HG02588 (cell line): ENCODE results near the gene SNTG2.

Experiments used
- ATAC-seq: cut with Tn5 transposase; IDR thresholded peaks from one replicate; pipeline ENCODE4 v1.9.1; 2021; ENCODE audit warnings: mild to moderate bottlenecking, moderate library complexity; ENCODE audit not compliant: unreplicated experiment

Gene SNTG2

DNA sequence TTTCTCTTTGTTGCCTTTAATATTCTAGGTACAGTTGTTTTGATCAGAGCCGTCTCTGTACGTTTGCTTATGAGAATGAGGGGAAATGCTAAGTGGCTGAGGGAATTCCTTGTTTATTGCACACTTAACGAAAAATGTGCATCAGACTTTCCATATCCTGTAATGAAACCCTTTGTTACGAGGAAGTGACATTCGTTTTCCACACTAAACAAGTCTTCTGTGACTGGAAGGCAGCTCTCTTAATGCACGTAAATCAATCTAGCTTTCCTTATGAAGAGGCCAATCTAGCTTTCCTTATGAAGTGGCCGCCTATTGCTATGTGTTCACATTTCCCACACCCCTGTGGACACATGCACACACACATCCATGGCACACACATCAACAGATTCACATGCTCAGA lies 186.2 kb downstream of the SNTG2 start:
- ATAC-seq = no peak

DNA sequence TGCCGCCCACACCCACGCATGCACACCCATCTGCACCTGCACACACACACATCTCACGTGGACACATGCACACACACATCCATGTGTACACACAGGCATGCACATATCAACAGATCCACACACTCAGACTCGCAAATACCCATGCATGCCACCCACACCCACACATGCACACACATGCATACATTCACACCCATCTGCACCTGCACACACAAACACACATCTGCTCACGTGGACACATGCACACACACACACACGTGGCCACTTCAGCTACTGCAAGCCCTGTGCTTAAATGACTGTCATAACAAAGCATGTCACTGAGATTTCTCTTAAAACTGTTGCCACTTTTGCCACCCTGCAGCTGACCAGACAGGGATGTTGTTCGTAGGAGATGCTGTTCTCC lies 186.6 kb downstream of the SNTG2 start:
- ATAC-seq = no peak

DNA sequence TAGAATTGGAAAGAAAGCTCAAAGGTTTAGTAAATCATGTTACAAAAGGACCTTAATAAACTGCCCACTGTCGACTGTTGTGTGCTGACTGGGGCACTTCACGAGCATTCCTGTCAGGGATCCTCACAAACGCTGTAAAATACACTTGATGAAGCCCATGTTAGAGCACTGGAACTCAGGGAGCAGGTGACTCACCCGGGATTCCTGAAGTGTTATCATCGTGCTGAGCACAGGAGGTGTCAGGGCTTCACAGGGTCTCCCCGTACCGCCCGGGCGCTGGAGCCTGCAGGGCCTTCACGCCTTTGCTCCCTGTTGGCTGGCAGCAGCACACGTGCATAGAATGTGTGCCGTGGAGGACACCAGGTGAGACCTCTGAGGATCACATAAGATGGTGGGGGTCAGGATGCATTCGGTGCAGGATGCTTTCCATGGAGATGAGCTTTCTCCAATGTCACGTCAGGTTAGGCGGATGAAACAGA lies 187.3 kb downstream of the SNTG2 start:
- ATAC-seq = no peak

DNA sequence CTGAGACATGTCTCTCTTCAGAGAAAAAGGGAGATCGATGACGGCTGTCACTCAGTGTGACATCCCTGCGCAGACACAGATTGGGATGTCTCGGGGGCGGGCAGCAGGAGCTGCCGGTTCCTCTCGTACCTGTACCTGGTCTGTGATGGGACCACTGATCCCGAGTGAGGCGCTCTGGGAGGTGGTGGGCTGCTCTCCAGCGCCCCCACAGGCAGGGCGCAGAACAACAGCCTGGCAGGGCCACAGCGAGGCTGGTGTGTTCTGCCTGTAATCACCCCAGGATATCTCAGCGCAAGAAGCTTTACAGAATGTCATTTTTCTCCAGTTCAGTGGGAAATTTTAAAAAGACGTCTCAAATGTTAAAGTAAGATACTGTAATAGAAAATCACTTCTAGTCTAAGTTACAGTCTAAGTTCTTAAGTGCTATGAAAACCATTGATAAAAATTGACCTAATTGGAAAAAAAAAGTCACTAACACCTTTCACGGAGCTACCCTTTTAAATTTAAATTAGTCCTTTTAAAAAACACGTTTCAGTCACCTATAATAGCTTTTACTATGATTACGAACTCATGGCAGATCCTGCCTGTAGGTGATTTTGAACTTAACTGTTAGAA lies 189.8 kb downstream of the SNTG2 start:
- ATAC-seq = no peak

DNA sequence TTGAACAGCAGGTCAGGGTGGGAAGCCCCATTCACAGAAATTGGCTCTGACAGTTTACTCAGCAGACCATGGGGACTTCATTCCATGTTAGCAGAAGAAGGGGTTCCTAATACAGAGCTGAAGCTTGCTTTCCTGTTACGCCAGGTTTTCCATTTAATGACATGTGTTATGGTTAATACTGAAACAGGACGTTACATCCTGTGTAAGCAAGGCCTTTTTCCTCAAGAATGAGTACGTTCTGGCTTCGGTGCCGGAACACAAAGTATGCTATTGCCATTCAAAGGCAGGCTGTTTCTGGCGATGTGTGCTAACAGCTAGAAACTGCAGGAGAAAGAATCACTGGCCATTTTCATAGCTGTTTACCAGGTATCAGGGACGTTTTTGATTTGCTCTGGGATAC lies 190.4 kb downstream of the SNTG2 start:
- ATAC-seq = no peak

DNA sequence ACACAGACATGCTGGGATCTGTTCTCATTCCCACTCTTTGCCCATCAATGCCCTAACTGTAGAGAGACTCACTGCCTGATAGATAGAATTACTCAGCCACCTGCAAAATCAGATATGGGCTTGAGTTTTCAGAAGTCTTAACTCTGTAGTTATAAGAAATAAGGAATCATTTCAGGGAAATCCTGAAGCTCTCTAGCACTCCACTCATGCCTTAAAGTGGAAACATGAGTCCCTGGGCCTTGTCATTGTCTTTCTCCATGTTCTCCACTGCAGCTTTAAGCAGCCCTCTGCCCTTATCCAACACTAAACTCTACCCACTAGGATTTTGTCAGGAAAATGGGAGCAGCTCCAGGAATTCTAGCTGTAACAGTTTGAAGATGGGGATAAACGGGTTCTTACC lies 192.5 kb downstream of the SNTG2 start:
- no peak for ATAC-seq

DNA sequence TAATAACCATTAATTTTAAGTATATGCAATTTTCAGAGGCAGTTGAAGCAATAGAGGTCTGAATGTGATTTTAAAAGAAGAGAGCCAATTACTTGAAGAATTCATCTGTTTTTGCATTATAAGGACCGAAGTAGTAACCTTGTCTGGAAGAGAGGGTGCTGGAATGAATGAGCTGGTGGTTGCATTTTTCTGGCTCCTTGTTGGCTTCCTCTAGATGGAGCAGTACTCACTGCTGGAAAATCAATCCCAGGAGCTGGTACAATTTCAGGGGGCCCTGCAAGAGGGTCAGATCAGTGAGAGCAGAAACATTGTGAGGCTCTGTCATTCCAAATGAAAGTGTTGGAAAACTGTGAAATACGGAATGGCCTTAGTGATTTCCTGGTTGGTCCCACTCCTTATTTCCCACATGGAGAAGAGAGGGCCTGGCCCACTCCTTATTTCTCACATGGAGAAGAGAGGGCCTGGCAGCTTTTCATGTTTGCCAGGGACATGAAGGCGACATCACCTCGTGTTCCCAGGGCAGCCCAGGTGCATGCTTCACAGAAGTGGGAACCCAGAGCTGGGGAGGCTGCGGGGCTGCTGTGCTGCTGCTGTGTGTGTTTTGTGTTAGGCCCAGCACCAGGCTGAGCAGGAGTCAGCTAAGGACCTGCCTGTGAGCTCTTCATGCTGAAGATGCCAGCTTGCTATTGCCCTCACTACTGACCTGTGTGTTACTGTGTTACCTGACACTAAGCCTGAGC lies 197.4 kb downstream of the SNTG2 start:
- no peak for ATAC-seq

DNA sequence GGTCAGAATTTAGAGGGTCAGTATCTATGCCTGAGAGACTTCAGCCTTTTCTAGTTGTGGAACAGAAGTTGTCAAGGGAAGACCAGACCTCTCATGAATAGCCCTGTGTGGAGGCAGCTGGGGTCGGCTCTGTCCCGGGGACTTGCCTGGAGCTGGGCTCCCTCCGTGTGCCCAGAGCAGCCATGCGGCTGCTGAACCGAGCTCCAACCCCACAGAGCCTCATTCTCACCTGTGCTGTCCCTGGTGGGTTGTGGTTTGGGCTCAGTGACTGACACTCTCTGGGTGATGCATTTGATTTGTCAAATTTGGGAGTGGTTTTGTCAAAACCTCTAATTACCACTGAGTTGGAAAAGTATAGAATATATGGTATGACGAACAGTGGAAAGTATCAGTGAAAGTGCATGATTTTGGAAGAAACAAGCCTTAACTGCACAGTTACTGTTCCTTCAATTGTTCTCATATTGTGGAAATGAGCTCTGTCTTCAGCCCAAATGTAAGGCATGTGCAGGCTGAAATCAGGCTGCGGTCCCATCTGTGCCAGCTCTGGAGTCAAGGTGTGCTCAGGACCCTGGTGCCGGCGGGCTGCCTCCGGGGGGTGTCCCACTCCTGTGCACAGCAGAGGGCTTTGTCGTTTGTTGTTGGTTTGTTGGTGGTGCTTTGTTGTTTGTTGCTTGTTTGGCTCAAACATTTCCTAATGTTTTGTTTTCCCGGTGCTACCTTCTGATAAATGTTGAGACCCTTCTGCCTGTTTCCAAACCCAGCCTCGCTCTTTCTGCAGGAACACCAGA lies 200.3 kb downstream of the SNTG2 start:
- ATAC-seq = no peak

DNA sequence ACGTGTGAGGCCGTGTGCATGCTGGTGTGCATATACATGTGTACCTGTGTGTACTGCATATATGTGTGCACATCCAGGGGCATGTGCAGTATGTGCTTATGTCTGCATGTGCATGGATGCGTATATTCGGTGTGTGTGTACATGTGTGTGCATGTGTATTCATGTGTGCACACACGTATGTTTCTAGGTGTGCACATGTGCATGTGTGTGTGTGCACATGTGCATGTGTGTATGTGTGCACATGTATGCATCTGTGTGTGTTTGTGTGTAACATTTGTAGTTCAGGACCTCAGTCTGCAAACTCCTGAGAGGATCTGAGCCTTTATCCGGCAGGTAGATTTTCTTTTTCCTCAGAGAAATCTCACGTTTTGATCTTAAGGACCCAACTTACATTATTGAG lies 201.7 kb downstream of the SNTG2 start:
- ATAC-seq = no peak

DNA sequence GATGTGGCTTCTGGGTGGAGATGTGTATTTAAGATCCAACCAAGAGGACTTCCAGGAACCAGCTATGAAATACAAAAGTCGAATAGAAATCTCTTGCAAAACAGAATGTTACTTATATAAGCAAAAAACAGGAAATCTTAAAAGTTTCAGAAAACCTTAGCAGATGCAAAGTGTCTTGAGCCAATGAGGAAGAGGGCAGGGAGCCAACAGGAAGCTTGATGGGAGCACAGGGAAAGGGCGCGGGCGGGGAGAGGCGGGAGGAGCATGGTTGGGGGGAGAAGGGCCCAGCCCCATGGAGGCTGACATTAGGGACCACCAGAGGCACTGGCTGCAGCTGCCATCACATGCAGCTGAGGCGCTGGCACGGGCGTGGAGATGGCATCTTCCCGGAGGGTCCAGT lies 203.3 kb downstream of the SNTG2 start:
- ATAC-seq = no peak

DNA sequence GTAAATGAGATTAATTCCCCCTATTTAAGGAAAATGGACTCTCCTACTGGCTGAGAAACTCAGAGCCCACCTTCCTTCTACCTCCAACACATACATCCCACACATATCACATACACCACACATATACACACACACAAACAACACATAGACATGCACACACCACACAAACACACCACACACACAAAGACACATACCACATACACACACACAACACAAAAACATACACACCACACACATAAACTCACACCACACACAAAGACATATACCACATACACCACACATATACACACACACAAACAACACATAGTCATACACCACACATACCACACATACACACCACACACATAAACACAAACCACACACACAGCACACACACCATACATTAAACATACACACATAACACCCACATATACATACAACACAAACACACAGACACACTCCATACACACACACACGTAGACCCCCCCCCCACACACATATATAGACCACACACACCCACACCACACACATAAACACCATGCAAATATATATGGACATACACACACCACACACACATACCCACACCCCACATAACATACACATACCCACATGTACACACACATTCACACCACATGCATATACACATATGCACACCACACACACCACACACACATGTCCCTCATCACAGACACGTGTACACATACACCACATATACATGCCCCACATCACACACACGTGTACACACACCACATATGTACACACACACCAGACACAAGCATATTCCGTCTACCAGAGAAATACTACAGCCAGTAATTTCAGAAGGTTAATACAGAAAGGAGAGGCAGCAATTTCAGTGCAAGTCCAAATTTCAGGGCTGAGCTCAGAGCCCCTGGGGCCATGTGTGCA lies 204.3 kb downstream of the SNTG2 start:
- no peak for ATAC-seq

DNA sequence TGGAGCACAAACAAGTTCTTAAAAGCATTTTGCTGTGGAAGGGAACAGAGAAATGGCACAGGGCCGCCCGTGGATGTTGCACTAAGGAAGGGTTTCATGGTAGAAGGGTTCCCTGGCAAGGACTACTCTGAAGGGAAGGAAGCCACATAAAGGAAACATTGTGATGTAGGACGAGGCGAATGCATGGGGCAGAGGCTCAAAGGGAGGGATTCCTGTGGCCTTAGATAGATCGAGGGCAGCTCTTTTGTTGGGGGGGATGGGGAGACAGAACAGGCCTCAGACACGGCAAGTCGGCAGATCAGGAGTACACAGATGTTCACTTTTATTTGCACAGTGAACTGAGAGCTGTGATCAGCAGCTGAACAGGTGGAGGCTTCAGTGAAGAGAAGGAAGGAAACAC lies 205.4 kb downstream of the SNTG2 start:
- no peak for ATAC-seq

DNA sequence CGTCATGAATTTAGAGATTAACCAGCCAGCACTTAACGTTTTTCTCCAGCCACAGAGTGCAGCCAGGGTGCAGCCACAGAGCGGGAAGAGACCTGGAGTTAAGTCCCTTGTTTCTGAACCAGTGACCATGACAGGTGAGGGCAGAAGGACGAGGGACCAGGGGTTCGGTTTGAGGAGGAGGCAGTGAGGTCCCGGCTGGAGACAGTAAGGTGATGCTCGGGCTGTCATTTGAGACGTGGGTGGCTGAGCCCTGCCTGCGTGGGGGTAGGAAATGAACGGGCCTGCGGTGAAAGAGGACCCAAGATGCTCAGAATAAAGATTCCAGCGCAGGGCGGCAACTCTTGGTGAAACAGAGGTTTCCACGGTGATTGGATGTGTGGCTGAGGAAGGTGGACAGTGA lies 205.9 kb downstream of the SNTG2 start:
- no peak for ATAC-seq

DNA sequence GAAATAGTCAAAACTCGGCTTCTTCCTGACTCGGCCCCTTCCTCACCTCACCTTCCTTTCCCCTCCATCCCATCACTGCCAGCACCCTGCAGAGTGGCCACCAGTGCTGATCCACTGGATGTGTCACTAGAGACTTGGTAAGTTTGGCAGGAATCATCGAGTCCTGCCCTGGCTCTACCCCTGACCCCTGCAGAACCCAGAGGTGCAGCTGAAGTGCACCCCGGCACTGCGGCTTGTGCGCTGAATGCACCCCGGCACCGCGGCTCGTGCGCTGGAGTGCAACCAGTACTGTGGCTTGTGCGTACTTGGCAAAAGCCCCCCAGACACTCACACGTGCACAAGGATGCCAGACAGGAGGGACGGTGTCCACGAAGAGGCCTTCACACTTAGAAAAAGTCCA lies 206.5 kb downstream of the SNTG2 start:
- no peak for ATAC-seq

DNA sequence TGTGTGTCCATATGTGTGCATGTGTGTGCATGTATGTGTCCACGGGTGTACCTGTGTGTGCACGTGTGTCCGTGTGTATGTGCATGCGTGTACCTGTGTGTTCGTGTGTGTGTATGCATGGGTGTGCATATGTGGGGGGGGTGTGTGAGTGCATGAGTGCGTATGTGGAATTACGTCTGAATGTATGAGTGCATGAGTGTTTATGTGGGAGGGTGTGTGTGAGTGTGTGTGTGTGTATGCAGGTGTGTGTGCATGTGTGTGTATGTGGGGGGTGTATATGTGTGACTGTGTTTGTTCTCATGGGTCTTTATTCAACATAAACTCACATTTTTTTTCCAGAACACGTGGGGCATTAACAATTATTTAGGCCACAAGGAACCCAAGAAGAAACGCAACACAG lies 208.4 kb downstream of the SNTG2 start:
- ATAC-seq = no peak

DNA sequence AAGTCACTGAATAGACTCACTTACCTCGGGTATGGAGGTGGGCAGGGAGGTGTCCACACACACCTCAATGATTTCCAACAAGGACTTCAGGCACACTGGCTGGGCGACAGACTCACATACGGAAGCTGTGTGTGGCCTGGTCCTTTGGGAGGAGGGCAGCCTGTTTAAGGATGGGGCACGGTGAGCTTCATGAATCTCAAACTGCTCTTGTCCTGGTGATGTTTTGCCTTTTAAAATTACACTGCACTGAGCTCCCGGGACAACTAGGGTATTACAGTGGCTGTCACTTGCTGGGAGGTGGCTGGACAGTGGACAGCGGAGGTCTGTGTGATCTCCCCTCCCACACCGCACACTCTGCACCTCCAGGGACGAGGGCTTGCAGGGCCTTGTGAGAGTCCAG lies 211.6 kb downstream of the SNTG2 start:
- no peak for ATAC-seq

DNA sequence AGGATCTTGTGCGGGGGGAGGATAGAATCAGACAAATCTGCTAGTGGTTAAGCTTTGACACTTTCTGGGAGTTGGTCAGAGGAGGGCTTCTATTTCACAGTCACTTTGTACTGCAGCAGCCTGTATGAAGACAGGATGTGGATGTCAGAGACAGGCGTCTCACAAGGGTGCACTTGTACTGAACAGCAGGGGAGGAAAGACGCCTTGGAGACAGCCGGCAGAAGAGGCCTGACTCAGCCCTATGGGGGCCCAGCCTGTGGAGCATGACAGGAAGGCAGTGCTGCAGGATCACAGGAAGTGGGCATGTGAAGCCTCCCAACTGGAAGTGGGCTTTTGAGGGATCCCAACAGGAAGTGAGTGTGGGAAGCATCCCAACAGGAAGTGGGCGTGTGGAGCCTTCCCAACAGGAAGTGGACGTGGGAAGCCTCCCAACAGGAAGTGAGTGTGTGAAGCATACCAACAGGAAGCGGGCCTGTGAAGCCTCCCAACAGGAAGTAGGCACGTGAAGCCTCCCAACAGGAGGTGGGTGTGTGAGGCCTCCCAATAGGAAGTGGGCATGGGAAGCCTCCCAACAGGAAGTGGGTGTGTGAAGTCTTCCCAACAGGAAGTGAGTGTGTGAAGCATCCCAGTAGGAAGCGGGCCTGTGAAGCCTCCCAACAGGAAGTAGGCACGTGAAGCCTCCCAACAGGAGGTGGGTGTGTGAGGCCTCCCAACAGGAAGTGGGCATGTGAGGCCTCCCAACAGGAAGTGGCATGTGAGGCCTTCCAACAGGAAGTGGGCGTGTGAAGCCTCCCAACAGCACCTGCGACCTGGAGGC lies 212.3 kb downstream of the SNTG2 start:
- no peak for ATAC-seq

DNA sequence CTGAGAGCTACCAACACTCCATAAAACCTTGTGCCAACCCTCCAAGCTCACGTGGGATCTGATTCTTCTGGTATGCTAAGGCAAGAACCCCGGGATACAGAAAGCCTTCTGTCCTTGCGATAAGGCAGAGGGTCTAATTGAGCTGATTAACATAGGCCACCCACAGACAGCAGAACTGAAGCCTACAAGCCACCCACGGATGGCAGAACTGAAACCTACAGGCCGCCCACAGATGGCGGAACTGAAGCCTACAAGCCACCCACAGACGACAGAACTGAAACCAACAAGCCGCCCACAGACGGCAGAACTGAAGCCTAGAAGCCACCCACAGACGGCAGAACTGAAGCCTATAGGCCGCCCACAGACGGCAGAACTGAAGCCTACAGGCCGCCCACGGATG lies 216.3 kb downstream of the SNTG2 start:
- no peak for ATAC-seq

DNA sequence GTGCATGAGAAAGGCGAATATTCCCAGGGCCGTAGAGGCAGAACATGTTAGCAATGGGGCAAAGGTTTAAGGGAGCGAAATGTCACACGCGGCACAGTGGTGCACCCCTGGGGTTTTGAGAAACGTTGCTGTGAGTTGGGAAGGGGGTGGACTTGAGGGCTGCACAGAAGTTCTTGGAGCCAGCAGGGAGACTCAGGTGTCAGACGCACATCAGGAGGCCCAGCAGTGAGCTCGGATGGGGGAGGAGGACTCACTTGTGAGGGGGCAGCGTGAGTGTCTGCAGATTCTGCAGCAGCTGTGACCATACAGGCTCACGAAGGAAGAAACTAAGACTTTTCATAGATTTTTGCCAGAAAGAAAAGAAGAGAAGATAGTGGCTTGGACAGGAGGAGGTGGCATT lies 218.2 kb downstream of the SNTG2 start:
- ATAC-seq = no peak

DNA sequence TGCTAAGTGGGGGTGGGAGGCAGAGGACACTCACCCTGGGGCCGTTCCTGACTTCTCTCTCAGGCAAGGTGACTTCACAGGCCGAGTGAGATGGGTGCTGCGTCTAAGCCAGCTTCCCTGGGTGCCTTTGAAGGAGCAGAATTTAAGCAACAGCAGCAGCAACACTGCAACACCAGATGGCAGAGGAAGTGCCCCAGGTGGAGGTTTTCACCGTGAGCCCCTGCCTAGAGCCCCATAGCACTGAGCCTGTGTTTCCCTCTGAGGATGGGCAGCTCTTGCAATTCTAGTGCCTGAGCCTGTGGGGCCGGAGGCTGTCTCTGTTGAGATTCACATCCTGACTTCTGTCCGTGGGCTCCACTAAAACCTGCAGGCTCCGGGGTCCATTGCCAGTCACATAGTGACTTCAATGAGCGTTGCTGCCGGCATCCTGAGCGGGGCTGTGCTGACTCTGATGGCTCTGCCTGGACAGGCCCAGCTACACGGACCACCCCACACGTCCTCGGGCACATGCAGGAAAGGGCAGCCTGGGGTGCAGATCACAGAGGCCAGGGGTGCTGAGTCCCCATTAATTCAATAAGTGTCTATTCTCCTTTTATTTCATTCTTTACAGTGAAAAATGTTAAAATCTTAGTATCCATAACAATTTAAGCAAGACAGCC lies 218.8 kb downstream of the SNTG2 start:
- ATAC-seq = no peak
